ENCODE data around the gene PRX.

PRX gene

DNA sequence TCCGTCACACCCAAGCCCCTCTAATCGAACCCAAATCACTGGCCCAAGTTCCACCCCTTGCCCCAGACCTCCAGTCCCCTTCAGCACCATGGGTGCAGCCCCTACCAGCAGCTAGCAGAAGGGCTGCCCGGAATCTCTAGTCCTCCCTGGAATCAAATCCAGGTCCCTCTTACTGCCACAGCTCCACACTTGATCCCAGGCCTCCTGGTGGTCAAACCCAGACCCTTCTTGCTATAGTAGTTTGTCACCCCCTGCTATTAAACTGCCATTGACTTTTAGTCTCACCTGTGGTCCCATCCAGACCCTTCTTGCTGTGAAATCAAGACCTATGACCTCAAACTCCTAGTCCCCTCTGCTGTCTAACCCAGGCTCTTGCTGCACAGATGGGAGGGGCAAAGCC is 31.9 kb downstream of the PRX start:
- Histone ChIP-seq H3K4me2 (no peak overlapping the region), H3K79me2 (ENCODE audit: insufficient read depth, low read depth) (no peaks in the 10 kb centered on the region), H4K20me1 (ENCODE audit: insufficient read depth) (no peaks in the 10 kb centered on the region), H3K9ac (no peak overlapping the region), H3K27ac (no peak overlapping the region), H3K36me3 (ENCODE audit: insufficient read depth) (no peaks in the 10 kb centered on the region), H2AFZ (ENCODE audit: low read depth) (no peak overlapping the region), H3K4me3 (IDR thresholded peaks at IDR 0.05; ENCODE audit: insufficient read depth, low read depth, low read length) (no peak overlapping the region), H3K4me1 (ENCODE audit: low read depth, poor library complexity, severe bottlenecking) (peaks cover 5% of the 10 kb centered on the region), H3K27me3 (ENCODE audit: insufficient read depth, low read depth) (no peaks in the 10 kb centered on the region)
- TF ChIP-seq, protein P1, sequence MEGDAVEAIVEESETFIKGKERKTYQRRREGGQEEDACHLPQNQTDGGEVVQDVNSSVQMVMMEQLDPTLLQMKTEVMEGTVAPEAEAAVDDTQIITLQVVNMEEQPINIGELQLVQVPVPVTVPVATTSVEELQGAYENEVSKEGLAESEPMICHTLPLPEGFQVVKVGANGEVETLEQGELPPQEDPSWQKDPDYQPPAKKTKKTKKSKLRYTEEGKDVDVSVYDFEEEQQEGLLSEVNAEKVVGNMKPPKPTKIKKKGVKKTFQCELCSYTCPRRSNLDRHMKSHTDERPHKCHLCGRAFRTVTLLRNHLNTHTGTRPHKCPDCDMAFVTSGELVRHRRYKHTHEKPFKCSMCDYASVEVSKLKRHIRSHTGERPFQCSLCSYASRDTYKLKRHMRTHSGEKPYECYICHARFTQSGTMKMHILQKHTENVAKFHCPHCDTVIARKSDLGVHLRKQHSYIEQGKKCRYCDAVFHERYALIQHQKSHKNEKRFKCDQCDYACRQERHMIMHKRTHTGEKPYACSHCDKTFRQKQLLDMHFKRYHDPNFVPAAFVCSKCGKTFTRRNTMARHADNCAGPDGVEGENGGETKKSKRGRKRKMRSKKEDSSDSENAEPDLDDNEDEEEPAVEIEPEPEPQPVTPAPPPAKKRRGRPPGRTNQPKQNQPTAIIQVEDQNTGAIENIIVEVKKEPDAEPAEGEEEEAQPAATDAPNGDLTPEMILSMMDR (conservative IDR thresholded peaks at IDR 0.05; ENCODE audit: low read depth, low read length) = no peak

DNA sequence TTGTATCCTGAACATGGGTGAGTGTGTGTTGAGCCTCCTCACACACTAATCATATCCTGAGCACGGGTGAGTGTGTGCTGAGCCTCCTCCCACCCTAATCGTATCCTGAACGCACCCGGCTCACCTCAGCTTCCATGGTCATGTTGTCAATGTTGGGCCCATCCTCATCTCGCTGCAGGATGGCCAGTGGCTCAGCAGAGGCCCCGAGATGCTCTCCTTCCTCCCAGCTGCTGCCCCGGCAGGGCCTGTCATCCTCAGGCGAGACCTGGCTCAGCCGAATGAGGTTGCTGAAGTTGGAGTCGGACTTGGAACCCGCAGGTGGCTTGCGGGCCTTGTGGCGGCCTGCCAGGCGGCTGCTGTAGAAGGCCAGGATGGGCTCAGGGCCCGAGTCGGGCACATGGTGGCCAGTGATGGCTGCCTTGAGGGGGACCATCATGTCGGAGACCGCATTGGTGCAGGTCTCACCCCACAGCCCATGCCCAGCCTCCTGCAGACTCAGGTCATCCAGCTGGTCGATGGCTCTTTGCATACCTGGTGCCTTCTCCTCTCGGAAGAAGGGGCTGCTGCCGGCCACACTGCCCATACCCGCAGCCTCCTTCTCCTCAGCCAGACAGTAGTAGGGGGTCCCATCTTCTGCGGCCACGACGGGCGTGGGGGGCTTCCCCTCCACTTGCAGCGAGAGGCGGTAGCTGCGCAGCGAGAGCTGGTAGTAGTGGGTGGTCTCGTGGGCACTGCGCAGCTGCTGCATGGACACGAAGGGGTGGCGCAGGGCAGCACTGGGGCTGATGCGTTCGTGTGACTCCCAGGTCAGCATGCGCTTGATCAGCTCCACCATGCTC is 32.8 kb downstream of the PRX start:
- Histone ChIP-seq H3K4me1 (ENCODE audit: low read depth, poor library complexity, severe bottlenecking) (peaks cover 5% of the 10 kb centered on the region), H2AFZ (ENCODE audit: low read depth) (no peak overlapping the region), H3K27ac (no peak overlapping the region), H3K4me3 (IDR thresholded peaks at IDR 0.05; ENCODE audit: insufficient read depth, low read depth, low read length) (no peak overlapping the region), H4K20me1 (ENCODE audit: insufficient read depth) (no peaks in the 10 kb centered on the region), H3K4me2 (no peak overlapping the region), H3K27me3 (ENCODE audit: insufficient read depth, low read depth) (no peaks in the 10 kb centered on the region), H3K79me2 (ENCODE audit: insufficient read depth, low read depth) (no peaks in the 10 kb centered on the region), H3K9ac (no peak overlapping the region), H3K36me3 (ENCODE audit: insufficient read depth) (no peaks in the 10 kb centered on the region)
- TF ChIP-seq, protein P1 (conservative IDR thresholded peaks at IDR 0.05; ENCODE audit: low read depth, low read length) = no peak

DNA sequence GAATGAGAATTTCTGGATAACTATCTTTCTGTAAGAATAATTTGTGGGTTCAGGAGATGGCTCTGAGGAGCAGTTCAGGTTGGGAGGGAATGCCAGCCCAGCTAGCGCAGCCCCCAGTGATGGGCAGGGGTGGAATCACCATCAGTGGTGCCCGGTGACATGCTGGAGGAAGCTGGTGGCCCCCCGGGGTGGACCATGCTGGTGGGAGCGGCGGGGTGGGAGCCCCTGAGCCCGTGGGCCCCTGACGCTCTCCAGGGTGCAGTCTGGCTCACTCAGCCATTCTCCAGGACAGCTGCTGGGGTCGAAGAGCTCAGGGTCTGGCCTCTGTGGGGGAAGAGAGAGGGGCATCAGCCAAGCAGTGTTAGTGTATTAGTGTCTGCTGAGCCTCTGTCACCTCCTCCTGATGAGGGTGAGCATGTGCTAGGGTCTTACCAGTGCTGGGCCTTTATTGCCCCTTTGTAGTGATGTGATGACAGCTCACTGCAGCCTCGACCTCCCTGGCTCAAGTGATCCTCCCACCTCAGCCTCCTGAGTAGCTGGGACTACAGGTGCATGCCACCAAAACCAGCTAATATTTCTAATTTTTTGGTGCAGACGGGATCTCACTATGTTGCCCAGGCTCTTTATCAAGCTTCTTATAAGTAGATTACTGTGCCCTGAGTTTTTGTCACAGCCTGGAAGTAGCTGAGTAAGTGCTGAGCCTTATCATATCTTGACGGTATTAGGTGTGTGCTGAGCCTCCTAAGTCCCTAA is 33.6 kb downstream of the PRX start:
- Histone ChIP-seq H3K27me3 (ENCODE audit: insufficient read depth, low read depth) (no peaks in the 10 kb centered on the region), H4K20me1 (ENCODE audit: insufficient read depth) (no peaks in the 10 kb centered on the region), H3K9ac (no peak overlapping the region), H3K4me1 (ENCODE audit: low read depth, poor library complexity, severe bottlenecking) (peaks cover 5% of the 10 kb centered on the region), H3K27ac (no peak overlapping the region), H3K36me3 (ENCODE audit: insufficient read depth) (no peaks in the 10 kb centered on the region), H2AFZ (ENCODE audit: low read depth) (no peak overlapping the region), H3K79me2 (ENCODE audit: insufficient read depth, low read depth) (no peaks in the 10 kb centered on the region), H3K4me3 (IDR thresholded peaks at IDR 0.05; ENCODE audit: insufficient read depth, low read depth, low read length) (no peak overlapping the region), H3K4me2 (no peak overlapping the region)
- TF ChIP-seq, protein P1 (conservative IDR thresholded peaks at IDR 0.05; ENCODE audit: low read depth, low read length) = no peak

DNA sequence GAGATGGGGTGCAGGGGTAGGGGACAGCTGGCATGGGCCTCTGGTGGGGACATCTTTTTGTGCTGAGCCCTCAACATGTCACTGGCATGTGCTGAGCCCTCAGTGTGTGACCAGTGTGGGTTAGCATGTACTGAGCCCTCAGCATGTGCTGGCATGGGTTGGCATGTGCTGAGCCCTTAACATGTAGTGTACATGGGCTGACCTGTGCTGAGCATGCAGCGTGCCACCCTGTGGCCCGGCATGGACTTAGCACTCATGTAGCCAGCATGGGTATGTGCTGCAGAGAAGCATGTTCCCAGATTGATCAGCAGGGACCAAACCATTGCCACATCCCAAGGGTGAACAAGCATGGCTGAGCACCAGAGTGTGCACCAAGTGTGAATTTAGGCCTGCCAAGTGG is 34.7 kb downstream of the PRX start:
- Histone ChIP-seq H3K9ac (no peak overlapping the region), H3K36me3 (ENCODE audit: insufficient read depth) (no peaks in the 10 kb centered on the region), H3K4me3 (IDR thresholded peaks at IDR 0.05; ENCODE audit: insufficient read depth, low read depth, low read length) (no peak overlapping the region), H2AFZ (ENCODE audit: low read depth) (no peak overlapping the region), H3K27me3 (ENCODE audit: insufficient read depth, low read depth) (no peaks in the 10 kb centered on the region), H4K20me1 (ENCODE audit: insufficient read depth) (no peaks in the 10 kb centered on the region), H3K4me2 (no peak overlapping the region), H3K27ac (no peak overlapping the region), H3K4me1 (ENCODE audit: low read depth, poor library complexity, severe bottlenecking) (peaks cover 5% of the 10 kb centered on the region), H3K79me2 (ENCODE audit: insufficient read depth, low read depth) (no peaks in the 10 kb centered on the region)
- TF ChIP-seq, protein P1 (conservative IDR thresholded peaks at IDR 0.05; ENCODE audit: low read depth, low read length) = no peak
